CD4-positive, alpha-beta T cell treated with Interleukin-6 at 100 ng/mL for 8 hours (primary cell): ENCODE measurements around the gene FOXK1.

Experiments used
- DNase-seq: peaks from one replicate; pipeline ENCODE4 v3.0.0-alpha.2; 2020; ENCODE audit warnings: mixed read lengths, low spot score

Gene FOXK1

DNA sequence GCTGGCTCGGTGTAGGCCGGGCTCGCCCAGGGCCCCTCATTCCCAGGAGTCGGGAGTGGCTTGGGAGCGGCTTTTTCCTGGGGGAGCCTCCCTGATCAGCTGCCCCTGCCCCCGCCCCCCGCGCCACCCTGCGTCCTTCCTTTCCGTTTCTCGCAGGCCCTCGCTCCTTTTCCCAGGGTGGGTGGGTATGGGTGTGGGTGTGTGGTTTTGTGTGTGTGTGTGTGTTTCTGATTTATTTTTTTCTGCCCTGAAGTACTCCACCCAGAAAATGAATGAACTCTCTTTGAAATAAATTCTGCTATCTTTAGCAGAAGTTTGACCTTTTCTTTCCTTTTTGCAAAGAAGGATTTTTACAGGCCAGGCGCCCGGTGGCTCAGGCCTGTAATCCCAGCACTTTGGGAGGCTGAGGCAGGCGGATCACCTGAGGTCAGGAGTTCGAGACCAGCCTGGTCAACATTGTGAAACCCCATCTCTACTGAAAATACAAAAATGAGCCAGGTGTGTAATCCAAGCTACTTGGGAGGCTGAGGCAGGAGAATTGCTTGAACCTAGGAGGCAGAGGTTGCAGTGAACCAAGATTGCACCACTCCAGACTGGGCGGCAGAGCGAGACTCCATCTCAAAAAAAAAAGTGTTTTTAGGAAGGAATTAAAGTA is 63.3 kb downstream of the FOXK1 start:
- DNase-seq, result no peak

DNA sequence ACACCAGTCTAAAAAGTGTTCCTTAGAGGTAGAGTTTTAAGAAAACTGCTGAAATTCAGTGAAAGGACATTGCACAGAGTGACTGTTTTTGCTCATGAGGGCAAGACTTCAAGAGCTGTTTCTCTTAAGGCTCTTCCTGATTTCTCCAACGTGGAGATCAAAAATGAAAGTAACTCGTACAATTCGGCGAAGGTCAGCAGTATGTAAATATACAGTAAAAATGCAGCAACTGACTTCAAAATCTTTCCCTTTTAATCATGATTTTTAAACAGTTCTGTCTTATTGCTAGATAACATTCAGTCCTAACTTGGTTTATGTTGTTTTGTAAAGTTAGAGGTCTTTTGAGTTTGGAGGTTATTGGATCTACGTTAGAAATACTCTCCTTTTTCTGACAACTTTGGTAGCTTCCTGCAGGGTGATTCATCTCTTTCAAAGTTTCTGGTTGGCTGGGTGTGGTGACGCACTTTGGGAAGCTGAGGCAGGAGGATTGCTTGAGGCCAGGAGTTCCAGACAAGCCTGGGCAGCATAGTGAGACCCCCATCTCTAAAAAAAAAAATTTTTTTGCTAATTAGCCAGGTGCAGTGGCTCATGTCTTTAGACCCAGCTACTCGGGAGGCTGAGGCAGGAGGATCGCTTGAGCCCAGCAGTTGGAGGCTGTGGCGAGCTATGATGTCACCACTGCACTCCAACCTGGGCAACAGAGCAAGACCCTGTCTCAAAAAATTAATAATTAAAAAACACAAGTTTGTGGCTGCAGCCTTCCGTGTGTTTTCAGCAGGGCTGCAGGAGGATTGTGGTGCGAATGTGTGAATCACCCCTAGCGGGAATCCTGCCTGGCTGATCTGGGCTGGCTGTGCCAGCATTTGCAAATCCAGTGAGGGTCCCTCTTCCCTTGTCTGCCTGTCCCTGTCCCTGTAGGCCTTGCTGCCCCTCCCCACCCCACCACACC is 64.2 kb downstream of the FOXK1 start:
- peak; percentile 22 for DNase-seq

DNA sequence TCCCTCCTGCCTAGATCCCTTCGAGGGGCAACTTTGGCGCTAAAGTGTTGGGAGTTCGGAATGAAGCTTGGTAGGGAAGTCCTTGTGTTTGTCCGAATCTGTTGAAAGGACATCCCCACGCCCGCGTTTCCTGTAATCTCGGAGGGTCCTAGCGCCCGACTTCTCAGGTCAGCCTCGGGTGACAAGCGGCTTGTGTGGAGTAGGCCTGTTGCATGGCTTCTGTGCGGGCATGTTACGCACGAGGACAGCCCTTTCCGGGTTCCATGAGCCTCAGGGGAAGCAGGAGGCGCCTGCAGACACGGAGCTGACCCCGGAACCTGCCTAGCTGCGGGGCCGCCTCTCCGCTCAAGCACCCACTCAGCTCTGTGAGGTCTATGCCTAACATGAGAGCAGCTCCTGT is 64.9 kb downstream of the FOXK1 start:
- no peak for DNase-seq

DNA sequence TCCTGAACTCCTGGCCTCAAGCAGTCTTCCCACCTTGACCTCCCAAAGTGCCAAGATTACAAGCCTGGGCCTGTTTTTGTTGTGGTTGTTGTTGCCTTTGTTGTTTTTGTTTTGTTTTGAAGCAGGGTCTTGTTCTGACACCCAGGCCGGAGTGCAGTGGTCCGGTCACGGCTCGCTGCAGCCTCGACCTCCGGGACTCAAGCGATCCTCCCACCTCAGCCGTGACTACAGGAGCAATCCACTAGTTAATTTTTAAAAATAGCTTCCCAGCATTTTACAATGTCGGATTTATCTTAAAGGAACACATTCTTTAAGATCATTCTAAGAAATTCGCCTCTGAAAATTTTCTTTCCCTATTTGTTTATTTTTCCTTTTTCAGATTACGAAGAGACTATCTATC is 65.7 kb downstream of the FOXK1 start:
- DNase-seq, result no peak

DNA sequence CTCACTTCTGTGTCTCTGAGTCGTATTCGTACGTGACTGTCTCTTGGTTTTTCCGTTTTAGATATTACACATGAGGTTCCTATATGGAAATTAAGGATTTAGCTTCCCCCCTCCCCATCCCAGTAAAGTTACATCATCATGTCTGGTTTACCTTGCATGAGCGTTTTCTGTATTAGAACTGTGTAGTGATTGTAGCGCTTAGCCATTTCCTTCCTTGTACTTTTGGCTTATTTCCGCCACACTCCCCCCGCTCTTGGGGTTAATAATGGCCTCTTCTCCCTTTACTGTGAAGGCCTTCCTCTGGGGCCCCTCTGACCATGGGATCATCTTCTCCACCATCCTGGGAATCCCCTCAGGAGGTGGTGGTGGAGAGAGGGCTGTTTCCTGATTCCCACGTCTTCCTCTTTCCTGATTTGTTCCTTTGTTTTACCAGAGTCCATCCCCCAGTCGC is 66.2 kb downstream of the FOXK1 start:
- DNase-seq, result no peak

DNA sequence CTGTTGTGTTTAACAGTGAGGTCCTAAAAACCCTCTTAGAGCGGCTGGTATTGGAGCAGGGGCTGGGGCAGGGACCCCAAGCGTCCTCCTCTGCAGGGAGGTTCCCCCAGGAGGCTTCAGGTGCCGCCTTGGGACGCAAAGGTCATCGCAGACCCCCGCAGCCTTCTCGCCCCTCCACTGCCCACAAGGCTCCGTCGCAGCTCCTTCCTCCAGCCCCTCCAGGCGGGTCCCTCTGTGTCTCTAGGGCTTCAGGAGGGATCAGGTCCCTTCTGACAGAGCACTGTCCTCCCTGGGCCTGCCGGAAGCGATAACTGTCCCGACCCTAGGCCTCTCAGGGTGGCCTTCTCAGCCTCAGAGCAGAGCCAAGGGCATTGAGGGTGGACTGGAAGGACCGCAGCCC is 67.3 kb downstream of the FOXK1 start:
- no peak for DNase-seq

DNA sequence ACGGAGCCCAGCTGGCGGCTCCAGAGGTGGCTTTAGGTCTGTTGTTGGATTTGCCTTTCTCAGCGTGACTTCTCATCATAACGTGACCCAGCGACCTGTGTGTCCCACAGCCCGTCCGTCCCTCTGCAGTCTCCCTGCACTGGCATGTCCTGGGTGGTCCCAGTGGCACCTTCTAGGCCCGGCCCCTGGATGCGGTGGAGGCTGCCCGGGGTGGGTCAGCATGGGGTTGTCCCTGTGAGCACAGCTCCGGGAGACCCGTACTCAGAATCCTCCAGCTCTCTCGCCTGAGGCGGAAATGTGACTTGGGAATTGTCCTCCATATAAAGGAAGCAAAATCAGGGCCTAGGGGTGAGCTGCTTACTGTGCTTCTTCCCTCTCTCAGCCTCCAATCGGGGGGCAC is 67.7 kb downstream of the FOXK1 start:
- no peak for DNase-seq

DNA sequence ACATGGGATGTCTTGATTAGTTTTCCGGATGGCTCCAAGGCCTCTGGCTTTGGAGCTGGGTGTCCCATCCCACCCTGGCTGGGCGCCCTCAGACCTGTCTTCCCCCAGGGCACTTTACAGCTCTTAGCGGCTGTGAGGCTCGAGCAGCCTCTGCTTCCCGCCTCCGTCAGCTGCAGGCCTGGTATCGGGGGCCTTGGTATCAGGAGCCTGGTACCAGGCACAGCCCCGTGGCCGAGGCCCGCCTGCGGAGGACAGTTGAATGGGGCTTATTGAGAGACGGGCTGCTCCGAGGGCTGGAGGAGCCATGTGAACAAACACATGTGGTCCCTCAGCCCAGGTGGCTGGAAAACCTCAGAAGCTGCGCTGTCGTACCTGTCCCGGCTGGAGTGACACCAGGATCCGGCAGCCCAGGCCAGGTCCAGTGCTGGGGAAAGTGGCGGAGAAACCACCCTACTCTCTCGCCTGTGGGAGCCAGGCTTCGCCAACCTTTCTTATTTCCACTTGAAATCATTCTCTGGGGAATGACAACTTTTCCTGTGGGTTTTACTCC is 69.4 kb downstream of the FOXK1 start:
- no peak for DNase-seq

DNA sequence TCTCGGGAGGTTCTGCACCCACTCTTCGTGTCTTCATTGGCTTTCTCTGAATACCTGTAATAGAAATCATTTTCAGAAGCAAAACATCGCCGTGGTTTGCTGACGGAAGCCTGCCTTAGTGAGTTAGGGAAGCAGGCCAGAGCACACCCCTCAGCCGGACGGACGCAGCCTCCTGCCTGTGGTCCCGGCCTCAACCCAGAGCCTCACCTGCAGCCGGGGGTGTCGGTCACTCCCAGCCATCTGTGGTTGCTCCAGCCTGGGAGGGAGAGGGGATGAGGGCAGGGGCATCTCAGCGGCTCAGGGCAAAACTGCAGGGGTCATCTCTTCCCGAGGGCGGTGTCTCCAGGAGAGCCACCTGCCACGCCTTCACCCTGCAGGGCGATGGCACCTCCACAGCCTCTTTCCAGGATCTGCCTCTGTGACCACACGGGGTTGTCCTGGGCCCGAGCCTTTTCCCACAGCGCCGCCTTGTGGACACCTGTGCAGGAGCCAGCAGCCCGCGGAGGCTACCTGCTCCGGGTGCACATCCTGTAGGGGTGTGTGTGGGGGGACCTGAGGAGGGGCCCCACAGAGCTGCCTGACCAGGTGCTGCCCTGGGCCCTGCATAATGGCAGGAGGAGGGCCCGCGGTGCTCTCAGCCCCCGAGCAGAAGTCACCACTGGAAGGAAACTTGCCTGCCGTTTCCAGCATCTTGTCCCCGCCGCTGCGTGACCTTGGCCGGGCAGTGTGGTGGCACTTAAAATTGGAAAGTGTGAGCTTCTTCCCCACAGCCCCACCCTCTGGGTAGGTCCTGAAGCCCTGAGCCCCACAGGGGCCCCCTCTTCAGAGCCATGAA is 71.7 kb downstream of the FOXK1 start:
- peak; percentile 79 for DNase-seq

DNA sequence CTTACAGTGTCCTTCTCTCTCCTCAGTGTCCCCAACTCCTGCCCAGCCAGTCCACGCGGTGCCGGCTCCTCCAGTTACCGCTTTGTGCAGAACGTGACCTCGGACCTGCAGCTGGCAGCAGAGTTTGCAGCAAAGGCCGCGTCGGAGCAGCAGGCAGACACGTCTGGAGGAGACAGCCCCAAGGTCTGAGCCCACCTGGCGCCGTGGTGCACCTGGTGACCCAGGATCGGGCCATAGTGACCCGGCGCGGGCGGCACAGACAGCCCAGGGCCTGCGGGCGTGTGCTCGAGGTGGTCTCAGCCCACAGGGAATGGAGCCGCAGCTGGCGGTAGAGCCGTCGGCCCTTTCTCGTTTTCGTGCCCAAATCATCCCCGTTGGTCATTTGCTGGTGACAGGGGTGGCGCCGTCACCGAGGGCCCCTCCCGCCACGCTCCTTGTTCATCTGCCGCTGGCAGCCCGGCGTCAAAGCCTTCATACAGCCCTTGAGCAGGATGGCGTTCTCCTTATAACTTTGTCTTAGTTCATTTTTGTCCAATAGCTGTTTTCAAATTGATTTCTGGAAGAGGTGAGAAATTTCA is 72.4 kb downstream of the FOXK1 start:
- no peak for DNase-seq

DNA sequence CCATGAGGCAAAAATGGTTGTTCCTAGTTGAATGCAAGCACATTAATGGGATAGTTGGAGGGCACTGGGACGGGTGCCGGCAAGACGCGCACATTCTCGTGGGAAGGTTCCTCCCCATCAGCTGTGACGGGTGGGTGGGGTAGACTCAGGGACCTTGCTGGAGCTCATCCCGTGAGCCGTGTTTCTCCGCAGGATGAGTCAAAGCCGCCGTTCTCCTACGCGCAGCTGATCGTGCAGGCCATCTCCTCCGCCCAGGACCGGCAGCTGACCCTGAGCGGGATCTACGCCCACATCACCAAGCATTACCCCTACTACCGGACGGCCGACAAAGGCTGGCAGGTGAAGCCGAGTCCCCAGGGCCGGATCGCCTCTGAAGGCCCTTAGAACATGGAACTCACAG is 73.0 kb downstream of the FOXK1 start:
- no peak for DNase-seq

DNA sequence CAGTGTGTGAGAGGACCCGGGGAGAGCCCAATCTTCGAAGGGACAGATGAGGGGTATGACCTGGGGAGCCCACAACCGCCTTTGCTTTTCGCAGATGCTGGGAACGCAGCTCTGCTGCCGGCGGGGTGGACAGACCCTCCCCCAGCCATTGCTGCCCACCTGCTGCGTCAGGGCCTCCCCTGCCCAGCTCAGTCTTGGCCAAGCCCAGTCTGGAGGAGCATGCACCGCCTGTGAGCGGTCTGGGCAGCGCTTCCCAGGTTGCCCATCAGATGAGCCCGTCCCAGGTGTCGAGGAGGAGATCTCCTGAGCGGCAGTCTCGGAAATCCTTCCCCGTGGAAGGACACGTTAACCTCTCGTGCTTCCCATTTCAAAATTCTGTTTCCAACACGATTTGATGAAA is 76.0 kb downstream of the FOXK1 start:
- no peak for DNase-seq

DNA sequence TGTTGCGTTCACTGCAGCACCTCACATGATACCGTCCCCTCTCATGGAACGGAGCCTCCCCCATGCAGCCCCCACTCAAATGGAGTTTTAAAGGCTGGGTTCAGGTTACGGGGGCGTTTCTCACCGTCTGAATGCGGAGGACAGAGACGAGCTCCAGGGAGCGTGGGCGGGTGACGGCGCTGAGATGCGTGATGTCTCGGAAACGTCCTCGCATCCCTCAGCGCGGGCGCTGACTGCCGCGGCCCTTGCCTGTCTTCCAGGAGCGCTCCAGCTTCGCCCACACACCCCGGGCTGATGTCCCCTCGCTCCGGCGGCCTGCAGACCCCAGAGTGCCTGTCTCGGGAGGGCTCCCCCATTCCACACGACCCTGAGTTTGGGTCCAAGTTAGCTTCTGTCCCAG is 76.7 kb downstream of the FOXK1 start:
- no peak for DNase-seq

DNA sequence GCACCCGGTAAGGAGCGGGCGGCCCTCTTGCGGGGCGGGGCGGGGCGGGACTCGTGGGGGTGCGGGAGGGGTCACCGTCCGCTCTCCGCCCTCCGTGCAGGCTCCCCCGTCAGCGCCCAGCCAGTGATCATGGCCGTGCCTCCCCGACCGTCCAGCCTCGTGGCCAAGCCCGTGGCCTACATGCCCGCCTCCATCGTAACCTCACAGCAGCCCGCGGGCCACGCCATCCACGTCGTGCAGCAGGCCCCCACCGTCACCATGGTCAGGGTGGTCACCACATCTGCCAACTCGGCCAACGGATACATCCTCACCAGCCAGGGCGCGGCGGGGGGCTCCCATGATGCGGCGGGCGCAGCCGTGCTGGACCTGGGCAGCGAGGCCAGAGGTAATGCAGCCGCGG is 77.1 kb downstream of the FOXK1 start:
- no peak for DNase-seq

DNA sequence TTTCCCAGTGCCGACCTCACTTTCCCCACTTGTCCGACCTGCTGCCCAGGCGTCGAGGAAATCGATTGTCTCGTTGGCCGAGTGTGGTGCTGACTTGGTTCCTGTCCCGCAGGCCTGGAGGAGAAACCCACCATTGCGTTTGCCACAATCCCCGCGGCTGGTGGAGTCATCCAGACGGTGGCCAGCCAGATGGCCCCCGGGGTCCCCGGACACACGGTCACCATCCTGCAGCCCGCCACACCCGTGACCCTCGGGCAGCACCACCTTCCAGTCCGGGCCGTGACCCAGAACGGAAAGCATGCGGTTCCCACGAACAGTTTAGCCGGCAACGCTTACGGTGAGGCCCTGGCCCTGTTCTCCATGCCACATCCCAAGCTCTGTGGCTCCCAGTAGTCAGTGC is 78.9 kb downstream of the FOXK1 start:
- no peak for DNase-seq

DNA sequence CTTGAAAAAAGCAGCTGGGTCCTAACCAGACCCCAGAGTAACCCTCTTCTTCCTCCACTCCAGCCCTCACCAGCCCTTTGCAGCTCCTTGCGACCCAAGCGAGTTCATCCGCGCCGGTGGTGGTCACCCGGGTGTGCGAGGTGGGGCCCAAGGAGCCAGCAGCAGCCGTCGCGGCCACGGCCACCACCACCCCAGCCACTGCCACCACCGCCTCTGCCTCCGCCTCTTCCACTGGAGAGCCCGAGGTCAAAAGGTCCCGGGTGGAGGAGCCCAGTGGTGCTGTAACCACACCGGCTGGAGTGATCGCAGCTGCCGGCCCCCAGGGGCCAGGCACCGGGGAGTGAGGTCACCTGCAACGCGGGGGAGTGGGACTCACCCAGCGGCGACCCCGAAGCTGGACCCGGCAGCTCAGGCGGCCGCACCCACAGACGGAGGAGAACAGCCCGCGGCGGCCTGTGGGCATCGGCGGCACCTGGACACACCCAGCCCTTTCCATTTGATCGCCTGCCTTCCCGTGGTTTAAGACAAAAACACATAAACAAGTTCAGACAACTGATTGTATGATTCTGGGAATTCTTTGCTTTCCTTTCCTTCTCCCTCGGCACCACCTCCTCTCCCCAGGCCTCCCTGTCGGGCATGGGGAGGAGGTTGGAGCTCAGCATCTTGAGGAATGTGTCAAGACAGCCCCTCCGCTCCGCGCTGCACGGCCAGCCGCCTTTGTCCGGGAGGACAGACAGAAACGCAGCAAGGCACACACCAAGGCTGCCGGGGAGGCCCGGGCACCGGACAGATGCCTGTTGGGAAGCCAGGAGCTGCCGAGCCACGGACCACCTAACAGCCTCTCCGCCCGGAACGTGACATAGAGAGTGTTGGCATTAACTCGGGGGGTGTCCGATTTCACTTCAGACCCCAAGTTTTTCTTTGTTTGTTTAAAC is 80.3 kb downstream of the FOXK1 start:
- no peak for DNase-seq

DNA sequence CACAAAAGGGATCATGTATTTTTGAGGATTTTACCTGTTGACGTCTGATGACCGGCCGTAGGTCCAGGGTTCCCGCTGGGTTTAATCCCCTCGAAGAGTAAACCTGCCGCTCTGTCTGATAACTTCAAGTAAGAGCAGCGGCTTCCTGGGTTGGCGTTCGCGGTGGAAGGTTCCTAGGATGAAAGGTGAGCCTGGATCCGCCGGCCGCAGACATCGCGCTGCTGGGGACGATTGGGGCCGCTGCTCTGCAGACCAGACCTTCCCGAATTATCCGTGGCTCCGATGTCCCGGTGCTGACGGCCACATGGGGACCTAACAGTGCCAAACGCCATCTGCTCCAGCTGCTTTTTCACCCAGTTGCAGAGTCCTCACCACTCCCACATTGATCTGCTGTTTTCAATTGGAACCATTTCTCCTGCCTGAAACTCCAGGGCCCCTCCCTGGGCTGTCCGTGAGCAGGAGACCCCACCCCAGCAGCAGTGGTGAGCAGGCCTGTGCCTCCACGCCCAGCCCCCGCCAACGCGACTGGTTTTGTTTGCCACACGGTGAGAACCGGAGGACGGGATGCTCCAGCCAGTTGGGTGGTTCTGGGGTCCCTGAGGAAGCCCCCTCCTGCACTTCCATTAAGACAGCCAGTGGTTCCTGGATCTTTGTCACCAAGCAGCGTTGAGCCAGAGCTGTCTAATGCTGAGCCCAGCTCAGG is 81.1 kb downstream of the FOXK1 start:
- DNase-seq, result no peak

DNA sequence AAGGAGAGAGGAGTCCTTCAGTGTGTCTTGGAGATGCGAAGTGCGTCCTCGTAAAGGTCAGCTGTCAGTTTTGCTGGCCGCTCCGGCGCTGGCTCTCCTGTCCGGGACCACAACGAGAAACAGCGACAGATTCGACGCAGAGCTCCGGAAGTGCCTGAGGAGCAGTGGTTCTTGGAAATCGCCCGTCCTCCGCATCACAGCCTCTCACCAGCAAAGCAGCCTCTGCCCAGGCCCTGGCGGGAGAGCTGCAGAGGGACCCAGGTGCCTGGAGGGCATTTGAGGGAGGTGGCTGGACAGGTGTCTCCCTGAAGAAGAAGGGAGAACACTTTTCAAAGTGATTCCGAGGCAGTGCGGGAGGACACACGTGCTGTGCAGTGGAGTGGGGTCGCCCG is 81.7 kb downstream of the FOXK1 start:
- no peak for DNase-seq

DNA sequence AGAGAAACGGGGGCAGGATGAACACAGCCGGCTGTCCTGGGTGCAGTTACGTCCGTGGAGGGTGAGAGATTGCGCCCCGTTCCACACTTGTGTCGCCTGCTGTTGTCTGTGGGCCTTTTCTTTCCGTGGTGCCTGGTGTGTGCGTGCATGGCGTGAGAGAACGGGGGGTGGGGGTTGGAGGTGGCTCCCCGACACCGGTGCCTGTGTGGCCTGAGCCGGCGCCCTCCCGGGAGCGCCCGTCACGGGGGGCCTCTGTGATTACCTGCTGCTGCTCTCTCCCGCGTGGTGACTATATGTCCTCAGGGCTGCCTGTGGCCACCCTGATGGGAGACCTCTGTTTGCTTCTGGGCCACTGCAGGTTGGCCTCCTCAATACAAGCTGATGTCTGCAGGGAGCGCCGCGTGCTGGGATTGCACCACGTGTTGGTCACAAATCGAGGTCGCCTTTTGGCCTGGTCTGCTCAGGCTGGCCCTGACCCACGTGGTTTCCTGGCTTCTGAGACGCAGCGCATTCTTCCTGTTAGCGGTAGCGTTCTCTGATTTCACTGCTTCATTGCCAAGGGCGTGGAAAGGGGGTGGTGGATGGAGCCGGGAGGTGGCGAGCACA is 82.4 kb downstream of the FOXK1 start:
- no peak for DNase-seq
